ENCODE data around the gene ZDHHC8.

Gene ZDHHC8

GRCh38 chr22:20192293-20192971 is 60.8 kb downstream of the ZDHHC8 start:
- TF ChIP-seq CTCF (IDR thresholded peaks at IDR 0.05; ENCODE audit: insufficient read depth, low read depth, low read length, missing control alignments) = no peak
- H3K4me3 ChIP-seq (ENCODE audit: low read length) = no peak overlapping the region
- no peak for DNase-seq (ENCODE audit: low read depth)

- no peak for DNase-seq (ENCODE audit: low read depth)
- no peak overlapping the region for H3K4me3 ChIP-seq (ENCODE audit: low read length)
- TF ChIP-seq CTCF (IDR thresholded peaks at IDR 0.05; ENCODE audit: insufficient read depth, low read depth, low read length, missing control alignments) = no peak
Observed at GRCh38 chr22:20192972-20193760, 61.6 kb downstream of the ZDHHC8 start.

- TF ChIP-seq CTCF (IDR thresholded peaks at IDR 0.05; ENCODE audit: insufficient read depth, low read depth, low read length, missing control alignments) = no peak
- DNase-seq (ENCODE audit: low read depth) = no peak
- H3K4me3 ChIP-seq (ENCODE audit: low read length) = no peak overlapping the region
Observed at GRCh38 chr22:20193761-20194494, 62.3 kb downstream of the ZDHHC8 start.

GRCh38 chr22:20194681-20195593 is 63.3 kb downstream of the ZDHHC8 start:
- no peak overlapping the region for H3K4me3 ChIP-seq (ENCODE audit: low read length)
- TF ChIP-seq CTCF (IDR thresholded peaks at IDR 0.05; ENCODE audit: insufficient read depth, low read depth, low read length, missing control alignments) = no peak
- DNase-seq (ENCODE audit: low read depth) = no peak

GRCh38 chr22:20196094-20196842 is 64.7 kb downstream of the ZDHHC8 start:
- TF ChIP-seq CTCF (IDR thresholded peaks at IDR 0.05; ENCODE audit: insufficient read depth, low read depth, low read length, missing control alignments) = no peak
- no peak overlapping the region for H3K4me3 ChIP-seq (ENCODE audit: low read length)
- DNase-seq (ENCODE audit: low read depth) = no peak

All from epithelial cell of esophagus (primary cell).